Activated CD4-positive, alpha-beta T cell treated with anti-CD3 and anti-CD28 coated beads, Interleukin-2, Interleukin-4, amounts not matched to agents 100 ng/mL and 50 ng/mL, durations not matched to agents 16 hours and 8 hours (primary cell): Measurements from ENCODE around the gene PRKN.

Experiments used
- DNase-seq: peaks from one replicate; pipeline ENCODE4 v3.0.0-alpha.2; 2020; ENCODE audit warnings: low spot score

Gene PRKN

GRCh38 chr6:161594412-161594811, 1133.2 kb downstream of the PRKN start:
- no peak for DNase-seq

GRCh38 chr6:161590961-161591627, 1136.5 kb downstream of the PRKN start:
- DNase-seq, result no peak

- DNase-seq, result no peak
Observed at GRCh38 chr6:161586887-161587286, 1140.7 kb downstream of the PRKN start.

GRCh38 chr6:161584621-161585340, 1142.8 kb downstream of the PRKN start:
- DNase-seq, result no peak

GRCh38 chr6:161584051-161584450, 1143.5 kb downstream of the PRKN start:
- DNase-seq, result no peak

- DNase-seq, result no peak
Observed at GRCh38 chr6:161583584-161583983, 1144.0 kb downstream of the PRKN start.

- DNase-seq, result no peak
Observed at GRCh38 chr6:161578478-161578877, 1149.1 kb downstream of the PRKN start.

GRCh38 chr6:161575523-161576254, 1151.9 kb downstream of the PRKN start:
- DNase-seq, result no peak

GRCh38 chr6:161568885-161569456, 1158.6 kb downstream of the PRKN start:
- DNase-seq, result no peak

- DNase-seq, result no peak
Observed at GRCh38 chr6:161564952-161565351, 1162.6 kb downstream of the PRKN start.

- DNase-seq, result no peak
Observed at GRCh38 chr6:161561908-161562307, 1165.7 kb downstream of the PRKN start.

- DNase-seq, result no peak
Observed at GRCh38 chr6:161557333-161558107, 1170.0 kb downstream of the PRKN start.

GRCh38 chr6:161554883-161555282, 1172.7 kb downstream of the PRKN start:
- DNase-seq, result no peak

- no peak for DNase-seq
Observed at GRCh38 chr6:161549977-161550655, 1177.5 kb downstream of the PRKN start.

- no peak for DNase-seq
Observed at GRCh38 chr6:161548713-161549296, 1178.8 kb downstream of the PRKN start.

GRCh38 chr6:161547617-161548016, 1179.9 kb downstream of the PRKN start:
- DNase-seq, result no peak

GRCh38 chr6:161546632-161547031, 1180.9 kb downstream of the PRKN start:
- DNase-seq, result no peak

- no peak for DNase-seq
Observed at GRCh38 chr6:161545741-161546140, 1181.8 kb downstream of the PRKN start.

- DNase-seq, result no peak
Observed at GRCh38 chr6:161544801-161545480, 1182.6 kb downstream of the PRKN start.

GRCh38 chr6:161543684-161544309, 1183.8 kb downstream of the PRKN start:
- no peak for DNase-seq
